GM19035 (cell line): Measurements from ENCODE around the gene LINC00632.

ENCODE experiments used
- ATAC-seq: cut with Tn5 transposase; IDR thresholded peaks from one replicate; pipeline ENCODE4 v1.9.1; 2021; ENCODE audit not compliant: unreplicated experiment

LINC00632 gene

DNA sequence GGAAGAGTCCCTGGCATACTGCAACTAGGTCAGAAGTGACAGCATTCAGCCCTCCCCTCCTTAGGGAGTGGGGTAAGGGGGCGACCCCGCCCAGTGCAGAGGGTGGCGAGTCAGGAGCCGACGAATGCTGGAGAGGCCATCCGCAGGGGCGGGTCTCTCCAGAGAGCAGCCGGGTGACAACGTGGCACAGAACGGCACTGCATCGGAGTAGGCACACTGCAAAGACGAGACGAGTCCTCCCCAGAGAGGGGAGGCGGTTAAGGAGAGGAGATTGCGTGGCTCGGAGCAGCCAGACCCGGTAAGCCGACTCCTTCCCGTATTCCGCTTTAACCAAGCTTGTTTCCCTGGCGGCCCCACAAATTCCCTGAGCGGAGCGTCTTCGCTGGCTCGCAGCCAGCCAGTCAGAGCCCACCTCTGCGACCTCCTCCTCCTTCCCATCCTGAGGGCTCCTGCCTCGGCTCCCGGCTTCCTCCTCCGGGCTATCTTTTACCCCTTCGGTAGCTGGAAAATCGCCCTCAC is 54.9 kb downstream of the LINC00632 start:
- no peak for ATAC-seq

DNA sequence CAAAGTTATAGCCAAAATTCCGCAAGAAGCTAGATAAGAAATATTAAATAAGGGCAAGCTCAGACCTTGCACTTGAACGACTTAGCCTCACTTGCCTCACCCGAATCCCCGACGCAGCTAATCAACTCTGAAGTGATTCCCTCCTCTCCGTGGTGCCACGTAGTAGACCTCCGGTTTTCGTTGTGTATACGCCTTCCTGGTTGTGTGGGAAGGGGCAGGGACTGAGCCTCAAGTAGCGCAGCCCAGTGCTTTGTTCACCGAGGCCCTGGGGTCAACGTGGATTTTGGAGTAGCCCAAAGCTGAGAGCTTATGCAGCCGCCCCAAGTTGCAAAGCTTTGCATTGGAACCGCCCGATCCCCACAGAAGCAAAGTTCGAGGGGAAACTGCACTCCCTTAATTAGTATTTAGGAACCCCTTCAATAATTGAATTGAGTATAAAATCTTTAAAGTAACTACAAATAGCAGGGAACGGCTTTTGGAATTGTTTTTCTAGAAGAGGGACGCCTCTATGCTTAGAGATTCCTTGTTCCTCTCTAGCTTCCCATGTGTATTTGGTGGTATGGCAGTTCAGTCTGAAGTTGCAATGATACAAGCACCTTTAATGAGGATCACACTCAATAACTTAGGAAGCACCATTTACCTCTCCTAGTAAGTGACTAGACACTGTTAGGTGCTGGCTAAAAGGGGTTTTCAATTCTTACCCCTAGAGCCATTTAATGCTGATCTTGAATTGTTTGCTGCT is 55.7 kb downstream of the LINC00632 start:
- no peak for ATAC-seq

DNA sequence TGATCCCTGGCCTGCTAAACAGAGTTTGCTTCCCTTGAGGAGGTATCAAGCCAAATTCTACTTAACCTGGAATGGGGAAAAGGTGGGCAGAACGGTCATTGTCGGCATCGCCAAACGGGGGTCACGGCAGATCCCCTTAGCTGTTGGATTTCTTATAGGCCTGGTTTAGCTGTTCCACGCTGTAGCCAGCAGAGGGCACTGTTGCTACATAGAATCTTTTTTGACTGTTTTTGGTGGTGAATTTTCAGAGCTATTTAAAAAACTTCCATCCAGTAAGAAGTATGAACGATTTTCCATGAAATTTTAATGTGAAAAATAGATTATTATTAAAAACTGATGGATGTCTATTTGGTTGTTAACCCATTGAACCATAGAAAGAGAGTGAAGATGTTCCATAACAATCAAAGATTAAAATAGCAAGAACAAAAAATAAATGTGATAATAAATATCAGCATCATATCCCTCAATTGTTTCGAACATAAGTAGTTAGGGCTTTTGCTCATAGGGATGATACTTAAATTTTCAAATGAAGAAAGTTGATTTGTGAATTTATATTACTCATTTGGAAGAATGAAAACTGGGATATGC is 56.6 kb downstream of the LINC00632 start:
- ATAC-seq = no peak

DNA sequence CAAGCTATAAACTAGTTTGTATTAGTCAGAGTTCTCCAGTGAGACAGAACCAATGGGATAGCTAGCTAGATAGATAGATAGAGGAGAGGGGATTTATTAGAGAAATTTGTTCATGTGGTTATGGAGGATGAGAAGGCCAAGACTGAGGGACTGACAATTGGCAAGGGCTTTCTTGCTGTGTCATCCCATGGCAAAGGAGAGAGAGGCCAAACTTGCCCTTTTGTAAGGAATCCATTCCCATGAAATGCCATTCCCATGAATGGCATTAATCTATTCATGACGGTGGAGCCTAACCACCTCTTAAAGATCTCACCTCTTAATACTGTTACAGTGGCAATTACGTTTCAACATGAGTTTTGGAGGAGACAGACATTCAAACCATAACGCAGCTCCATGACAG is 58.1 kb downstream of the LINC00632 start:
- no peak for ATAC-seq

GRCh38 chrX:140775211-140775610 is 65.7 kb downstream of the LINC00632 start:
- ATAC-seq = no peak

DNA sequence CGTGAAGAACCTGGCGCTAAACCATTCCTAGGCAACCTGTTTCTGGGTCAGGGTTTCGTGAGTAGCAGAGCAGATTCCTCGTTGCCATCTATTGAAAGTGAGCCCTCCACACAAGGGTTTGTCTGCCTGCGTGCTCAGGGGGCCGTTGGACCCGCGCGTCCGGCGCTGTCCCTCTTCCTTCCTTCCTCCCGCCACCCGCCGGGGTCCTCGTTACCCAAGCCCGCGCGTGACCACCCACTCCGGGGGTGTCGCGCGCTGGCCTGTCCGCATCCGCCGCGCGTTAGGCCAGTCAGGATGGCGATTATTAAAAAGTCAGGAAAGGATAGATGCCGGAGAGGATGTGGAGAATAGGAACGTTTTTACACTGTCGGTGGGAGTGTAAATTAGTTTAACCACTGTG is 66.8 kb downstream of the LINC00632 start:
- no peak for ATAC-seq

GRCh38 chrX:140794642-140795041 is 85.1 kb downstream of the LINC00632 start:
- no peak for ATAC-seq

DNA sequence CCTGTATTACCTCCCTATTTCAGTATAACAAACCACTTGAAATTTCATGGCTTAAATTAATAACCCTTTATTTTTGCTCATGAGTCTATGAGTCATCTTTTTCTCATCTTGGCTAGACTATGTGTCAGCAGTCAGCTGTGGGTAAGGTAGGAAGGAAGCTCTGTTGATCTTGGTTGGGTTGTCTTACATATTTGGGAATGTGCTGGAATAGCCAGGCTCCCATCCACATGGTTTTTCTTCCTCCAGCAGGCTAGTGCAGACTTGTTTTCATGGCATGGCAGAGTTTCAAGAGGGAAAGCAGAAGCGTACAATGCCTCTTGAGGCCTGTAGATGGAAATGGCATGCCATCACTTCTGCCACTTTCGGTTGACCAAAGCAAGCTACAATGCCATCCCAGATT is 89.7 kb downstream of the LINC00632 start:
- ATAC-seq = no peak

DNA sequence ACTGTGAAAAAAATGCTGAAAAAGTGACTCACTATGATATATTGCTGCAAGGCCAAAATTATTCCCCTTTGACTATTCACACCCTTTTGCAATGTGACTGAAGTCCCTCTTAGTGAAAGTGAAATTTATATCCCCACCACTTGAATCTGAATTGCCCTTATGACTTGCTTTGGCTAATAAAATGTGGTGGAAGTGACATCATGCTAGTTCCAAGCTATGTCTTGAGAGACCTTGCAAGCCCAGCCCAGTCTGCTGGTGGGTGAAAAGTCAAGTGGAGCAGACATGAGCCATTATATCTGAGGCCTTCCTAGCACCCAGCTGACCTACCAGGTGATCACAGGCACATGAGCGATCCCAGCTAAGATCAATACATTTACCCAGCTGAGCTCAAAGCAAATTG is 94.7 kb downstream of the LINC00632 start:
- ATAC-seq = no peak

GRCh38 chrX:140815868-140816267 is 106.3 kb downstream of the LINC00632 start:
- no peak for ATAC-seq

GRCh38 chrX:140817943-140818342 is 108.4 kb downstream of the LINC00632 start:
- ATAC-seq = no peak

DNA sequence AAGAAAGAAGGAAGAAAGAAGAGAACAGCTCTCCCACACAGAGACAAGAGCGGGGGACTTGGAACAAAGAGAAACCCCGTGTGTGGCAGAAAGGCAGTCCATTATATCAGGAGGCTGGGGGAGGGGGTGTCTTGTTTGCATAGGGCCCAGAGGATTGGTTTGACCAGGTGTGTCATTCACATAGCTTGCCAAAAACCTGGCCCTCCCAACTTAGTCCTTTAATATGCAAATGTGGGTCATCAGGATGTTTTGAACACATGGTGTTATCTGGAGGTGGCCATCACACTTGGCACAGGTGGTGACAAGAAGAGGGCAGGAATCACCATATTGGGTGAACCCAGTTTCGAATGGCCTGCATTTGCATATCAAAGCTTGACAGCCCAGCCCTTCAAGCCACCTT is 111.7 kb downstream of the LINC00632 start:
- ATAC-seq = no peak

DNA sequence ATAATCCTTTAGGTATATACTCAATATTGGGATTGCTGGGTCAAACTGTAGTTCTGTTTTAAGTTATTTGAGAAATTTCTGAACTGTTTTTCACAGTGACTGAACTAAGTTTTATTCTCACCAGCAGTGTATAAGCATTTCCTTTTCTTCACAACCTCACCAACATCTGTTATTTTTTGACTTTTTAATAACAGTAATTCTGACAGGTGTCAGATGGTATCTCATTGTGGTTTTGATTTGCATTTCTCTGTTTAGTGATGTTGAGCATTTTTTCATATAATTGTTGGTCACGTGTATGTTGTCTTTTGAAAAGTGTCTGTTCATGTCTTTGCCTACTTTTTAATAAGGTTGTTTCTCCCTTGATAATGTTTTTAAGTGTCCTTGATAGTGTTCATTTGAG is 112.6 kb downstream of the LINC00632 start:
- ATAC-seq = no peak

- no peak for ATAC-seq
Measured at GRCh38 chrX:140822861-140823260, 113.3 kb downstream of the LINC00632 start.

DNA sequence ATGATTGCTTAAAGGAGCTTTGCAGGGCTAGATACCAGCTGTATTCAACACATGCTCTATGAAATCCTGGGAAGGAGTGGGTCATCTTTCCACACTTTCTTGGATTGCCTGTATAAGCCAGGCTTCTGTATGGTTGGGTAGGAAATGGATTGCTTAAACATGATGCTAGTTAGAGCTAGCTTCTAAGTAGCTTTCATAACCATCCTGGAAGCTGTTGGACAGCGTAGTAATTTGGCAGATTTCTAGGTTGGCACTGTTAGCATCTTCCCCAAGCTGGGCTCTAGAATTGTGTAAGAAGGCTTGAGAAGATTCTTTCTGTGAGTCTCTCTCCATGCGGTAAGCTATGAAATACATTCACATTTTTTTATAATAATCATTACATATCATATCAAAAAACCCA is 127.3 kb downstream of the LINC00632 start:
- no peak for ATAC-seq
